Endothelial cell of coronary artery (primary cell): ENCODE data around the gene OR1A1. TPM values are rescaled to one million over a fixed set of nuclear protein-coding genes. Genes with fewer than 3 reads are reported as not detected.

Source experiments
- total RNA-seq: library from RNA; depleted of rRNA; stranded (reverse); fragments of >200 nt; gene quantifications from 2 replicates; pipeline ENCODE4 v1.2.3, GENCODE V29; 2014

Gene OR1A1, protein sequence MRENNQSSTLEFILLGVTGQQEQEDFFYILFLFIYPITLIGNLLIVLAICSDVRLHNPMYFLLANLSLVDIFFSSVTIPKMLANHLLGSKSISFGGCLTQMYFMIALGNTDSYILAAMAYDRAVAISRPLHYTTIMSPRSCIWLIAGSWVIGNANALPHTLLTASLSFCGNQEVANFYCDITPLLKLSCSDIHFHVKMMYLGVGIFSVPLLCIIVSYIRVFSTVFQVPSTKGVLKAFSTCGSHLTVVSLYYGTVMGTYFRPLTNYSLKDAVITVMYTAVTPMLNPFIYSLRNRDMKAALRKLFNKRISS
- not detected in 2 replicates for total RNA-seq

DNA sequence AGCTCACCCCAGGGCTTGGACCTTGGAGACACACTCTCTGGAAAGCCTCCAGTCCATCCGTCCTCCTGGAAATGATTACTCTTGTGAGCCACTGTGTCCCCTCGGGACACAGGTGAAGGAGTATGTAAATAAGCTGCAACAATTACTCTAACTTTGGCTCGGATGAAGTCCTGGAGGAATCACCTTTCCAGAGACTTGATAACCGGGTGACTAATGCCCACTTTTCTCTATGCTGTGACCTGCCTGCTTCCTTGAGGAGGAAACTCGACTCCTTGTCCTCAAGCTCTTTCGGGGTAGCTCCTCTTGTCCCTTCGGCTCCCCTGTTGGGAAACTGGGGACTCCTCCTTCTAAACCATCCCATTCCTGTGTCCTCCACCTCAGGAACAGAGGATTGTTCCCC, at the start of gene OR1A1:
TSS of gene OR1A1 (plus strand) at position 301 of the 400 bp plus-strand sequence. CDS start 7,954 bp downstream, outside the sequence.

DNA sequence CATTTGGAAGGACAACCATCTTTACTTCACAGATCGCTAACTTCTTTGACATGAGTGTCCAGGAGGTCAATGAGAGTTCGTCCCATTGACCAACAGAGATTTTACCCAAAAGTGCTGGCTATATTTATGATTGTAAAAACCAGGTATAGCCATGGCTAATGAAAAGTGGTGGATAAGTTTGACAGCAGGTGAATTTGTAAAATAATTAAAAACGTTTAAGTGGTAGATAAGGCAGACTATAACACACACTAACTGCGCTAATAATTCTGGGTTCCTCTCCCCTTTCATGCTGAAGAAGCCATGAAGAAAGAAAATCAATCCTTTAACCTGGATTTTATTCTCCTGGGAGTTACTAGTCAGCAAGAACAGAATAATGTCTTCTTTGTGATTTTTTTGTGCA, 10.2 kb upstream of the OR1A1 start, which contains the start of gene OR1A2:
TSS of gene OR1A2 (plus strand) at position 301 of the 400 bp plus-strand sequence. CDS start at position 301, 0 bp downstream.

Other genes starting within 250 kb of the OR1A1 start
- not detected in 2 replicates for gene OR1D5, start 144.1 kb upstream of the OR1A1 start, total RNA-seq
- not detected in 2 replicates for gene OR1D2, start 103.2 kb upstream of the OR1A1 start, total RNA-seq
- gene OR1G1, start 80.1 kb upstream of the OR1A1 start, total RNA-seq, result not detected in 2 replicates
- gene OR1A2, start 10.1 kb upstream of the OR1A1 start, total RNA-seq, result not detected in 2 replicates
- not detected in 2 replicates for gene OR3A1, start 90.7 kb downstream of the OR1A1 start, total RNA-seq
- gene OR3A2, start 178.6 kb downstream of the OR1A1 start, total RNA-seq, result 0.47 TPM in 1 of 2 replicates, not detected in the other
- not detected in 2 replicates for gene OR1E1, start 190.7 kb downstream of the OR1A1 start, total RNA-seq
- gene OR3A3, start 203.7 kb downstream of the OR1A1 start, total RNA-seq, result not detected in 2 replicates
- not detected in 2 replicates for gene OR1E2, start 226.2 kb downstream of the OR1A1 start, total RNA-seq